GM23248 (cell line): Measurements from ENCODE around the gene RGS9.

Experiments
- EZH2 ChIP-seq: fragments of 200-600 bp; sonication (generic); IDR thresholded peaks from 2 replicates; pipeline ENCODE4 v1.6.1; 2018; ENCODE audit warnings: antibody characterized with exemption, mild to moderate bottlenecking; ENCODE audit not compliant: insufficient read depth, poor library complexity, severe bottlenecking
- EZH2phosphoT487 ChIP-seq: fragments of 200-600 bp; sonication (generic); IDR thresholded peaks from 2 replicates; pipeline ENCODE4 v1.6.1; 2018; ENCODE audit warnings: antibody characterized with exemption, moderate library complexity, mild to moderate bottlenecking, low read depth; ENCODE audit not compliant: insufficient read depth

GRCh38 chr17:65226227-65226626 is 89.1 kb downstream of the RGS9 start:
- TF ChIP-seq EZH2 (no peak), EZH2phosphoT487 (no peak)
